IMR-90 (cell line): Measurements from ENCODE around the gene LINC00305. TPM values are rescaled to one million over a fixed set of nuclear protein-coding genes. Genes with fewer than 3 reads are reported as not detected.

Source experiments
- ATAC-seq: fragments of 200-7000 bp; cut with Tn5 transposase; 2 replicates; pipeline ENCODE4 v1.9.1; 2020; ENCODE audit warnings: low read depth, mild to moderate bottlenecking, moderate library complexity
- BruUV-seq: library from RNA; stranded (reverse); fragments of 400-500 nt; replicated peaks from 2 replicates; lab custom pipeline; 2021; lab: Mats Ljungman, UMichigan
- CTCF ChIA-PET: fragments of 300-600 bp; formaldehyde crosslinking; extraction: SDS; loops from one replicate; lab custom pipeline; 2021; ENCODE audit warnings: antibody characterized with exemption; lab: Yijun Ruan, JAX
- POLR2A ChIA-PET: fragments of 300-600 bp; sonication (Branson Sonifier 250); formaldehyde crosslinking; loops from one replicate; lab custom pipeline; 2022; ENCODE audit warnings: antibody characterized with exemption; ENCODE audit not compliant: unreplicated experiment; lab: Charles Lee
- DNase-seq: peaks from one replicate; pipeline ENCODE4 v3.0.0; 2013
- H2AFZ ChIP-seq: replicated peaks from 2 replicates; pipeline ENCODE3; 2013; ENCODE audit warnings: low read length, mild to moderate bottlenecking; ENCODE audit not compliant: poor library complexity
- H2AK5ac ChIP-seq: 2 replicates; pipeline ENCODE4 v1.6.1; 2013; ENCODE audit warnings: low read depth, low read length, inconsistent platforms
- H2AK9ac ChIP-seq: replicated peaks from 2 replicates; pipeline ENCODE3; 2013; ENCODE audit warnings: mild to moderate bottlenecking, low read depth, low read length, moderate library complexity; ENCODE audit not compliant: poor library complexity
- H2BK120ac ChIP-seq: 2 replicates; pipeline ENCODE4 v1.6.1; 2013; ENCODE audit warnings: low read depth, low read length, inconsistent platforms
- H2BK15ac ChIP-seq: 3 replicates; pipeline ENCODE4 v1.6.1; 2013; ENCODE audit warnings: low read depth, low read length, inconsistent platforms
- H2BK20ac ChIP-seq: 2 replicates; pipeline ENCODE4 v1.6.1; 2013; ENCODE audit warnings: low read depth, mild to moderate bottlenecking, inconsistent platforms, low read length, moderate library complexity
- H2BK5ac ChIP-seq: 2 replicates; pipeline ENCODE4 v1.6.1; 2013; ENCODE audit warnings: mild to moderate bottlenecking, low read depth, low read length, inconsistent platforms; ENCODE audit not compliant: poor library complexity, severe bottlenecking
- H3K14ac ChIP-seq: replicated peaks from 2 replicates; pipeline ENCODE4 v1.6.1; 2013; ENCODE audit warnings: low read depth, low read length, inconsistent platforms
- H3K18ac ChIP-seq: 2 replicates; pipeline ENCODE4 v1.6.1; 2013; ENCODE audit warnings: low read depth, low read length, control low read depth
- H3K23ac ChIP-seq: 2 replicates; pipeline ENCODE4 v1.6.1; 2013; ENCODE audit warnings: low read depth, low read length, inconsistent platforms
- H3K27ac ChIP-seq: 2 replicates; pipeline ENCODE4 v1.5.1; 2013; ENCODE audit warnings: mild to moderate bottlenecking, control low read depth, low read length; ENCODE audit not compliant: insufficient read depth
- H3K27me3 ChIP-seq: 2 replicates; pipeline ENCODE4 v1.6.1; 2013; ENCODE audit warnings: low read length; ENCODE audit not compliant: control insufficient read depth, insufficient read depth
- H3K36me3 ChIP-seq: 2 replicates; pipeline ENCODE4 v1.6.1; 2013; ENCODE audit warnings: low read length, mixed read lengths; ENCODE audit not compliant: control insufficient read depth, insufficient read depth
- H3K4ac ChIP-seq: 2 replicates; pipeline ENCODE4 v1.6.1; 2013; ENCODE audit warnings: low read depth, low read length, inconsistent platforms
- H3K4me1 ChIP-seq: 2 replicates; pipeline ENCODE4 v1.6.1; 2013; ENCODE audit warnings: low read length, mixed read lengths; ENCODE audit not compliant: control insufficient read depth, insufficient read depth
- H3K4me2 ChIP-seq: 2 replicates; pipeline ENCODE4 v1.6.1; 2013; ENCODE audit warnings: low read depth, mild to moderate bottlenecking, control low read depth, low read length, moderate library complexity
- H3K4me3 ChIP-seq: 2 replicates; pipeline ENCODE4 v1.5.1; 2013; ENCODE audit warnings: low read depth, mild to moderate bottlenecking, control low read depth, low read length, moderate library complexity; ENCODE audit not compliant: insufficient read depth
- H3K56ac ChIP-seq: 2 replicates; pipeline ENCODE4 v1.6.1; 2013; ENCODE audit warnings: low read length, inconsistent platforms; ENCODE audit not compliant: insufficient read depth; ENCODE audit errors: extremely low read depth
- H3K79me1 ChIP-seq, 2 experiments: 2 replicates each; pipeline ENCODE4 v1.6.1; 2013; ENCODE audit warnings: low read length in 2 of 2, inconsistent platforms in 1 of 2, low read depth in 1 of 2
- H3K9ac ChIP-seq: 2 replicates; pipeline ENCODE4 v1.6.1; 2013; ENCODE audit warnings: low read depth, low read length, control low read depth
- H3K9me1 ChIP-seq: 2 replicates; pipeline ENCODE4 v1.6.1; 2013; ENCODE audit warnings: low read length, inconsistent platforms; ENCODE audit not compliant: insufficient read depth
- H3K9me3 ChIP-seq: 2 replicates; pipeline ENCODE4 v1.6.1; 2013; ENCODE audit warnings: low read length; ENCODE audit not compliant: control insufficient read depth, insufficient read depth
- H4K20me1 ChIP-seq: 2 replicates; pipeline ENCODE4 v1.6.1; 2013; ENCODE audit warnings: low read length, inconsistent platforms; ENCODE audit not compliant: insufficient read depth
- H4K5ac ChIP-seq: 2 replicates; pipeline ENCODE4 v1.6.1; 2013; ENCODE audit warnings: mild to moderate bottlenecking, low read depth, low read length, control low read depth
- H4K8ac ChIP-seq, 2 experiments: 2 replicates each; pipeline ENCODE4 v1.6.1; 2013; ENCODE audit warnings: low read depth in 2 of 2, low read length in 2 of 2, control low read depth in 1 of 2, inconsistent platforms in 1 of 2
- H4K91ac ChIP-seq: 2 replicates; pipeline ENCODE4 v1.6.1; 2013; ENCODE audit warnings: low read depth, low read length, inconsistent platforms; ENCODE audit not compliant: insufficient read depth
- MXI1 ChIP-seq: IDR thresholded peaks from 2 replicates; pipeline ENCODE4 v1.6.1; 2012; ENCODE audit warnings: low read depth, mild to moderate bottlenecking, low read length, moderate library complexity, borderline replicate concordance
- RAD21 ChIP-seq: IDR thresholded peaks from 2 replicates; pipeline ENCODE4 v1.6.1; 2012; ENCODE audit warnings: low read length, improper control_type of control experiment
- RCOR1 ChIP-seq: IDR thresholded peaks from 2 replicates; pipeline ENCODE4 v1.6.1; 2012; ENCODE audit warnings: mild to moderate bottlenecking, low read length, improper control_type of control experiment; ENCODE audit not compliant: insufficient replicate concordance
- RFX5 ChIP-seq: IDR thresholded peaks from 2 replicates; pipeline ENCODE4 v1.8.0; 2012; ENCODE audit warnings: low read depth, mild to moderate bottlenecking, low read length, moderate library complexity
- SMC3 ChIP-seq: fragments of 150-350 bp; IDR thresholded peaks from 2 replicates; pipeline ENCODE4 v1.6.1; 2016; ENCODE audit warnings: low read depth, mild to moderate bottlenecking, antibody characterized with exemption, low read length, moderate library complexity
- whole genome bisulfite sequencing, 2 experiments: methylation state at CpG; one replicate each; pipeline versions ENCODE4 v1.1.5 to v1.1.7; 2013; ENCODE audit warnings: missing lambda C conversion rate in 2 of 2; ENCODE audit not compliant: insufficient read length in 1 of 2; ENCODE audit errors: extremely low coverage in 2 of 2; 5-methylcytosine and 5-hydroxymethylcytosine counted together
- dilution Hi-C: fragments of 300-500 bp; cut with HindIII; formaldehyde crosslinking; loops from one replicate; pipeline ENCODE4 v1.14.3; 2018; ENCODE audit warnings: low sequenced_read_pairs; ENCODE audit not compliant: unreplicated experiment
- in situ Hi-C: fragments of 300-500 bp; cut with MboI; formaldehyde crosslinking; loops from 3 replicates; pipeline ENCODE4 v1.14.3; 2019; ENCODE audit warnings: low sequenced_read_pairs, inconsistent platforms, mixed read lengths
- intact Hi-C: fragments of 100-400 bp; cut with micrococcal nuclease; formaldehyde crosslinking; loops from 2 replicates; pipeline ENCODE4 v1.10.0; 2022
- polyA plus RNA-seq, 3 experiments: library from polyadenylated mRNA; depleted of rRNA; stranded (reverse); fragments of >200 nt; gene quantifications; 2 replicates each; pipeline ENCODE4 v1.2.3, GENCODE V29; 2012; ENCODE audit warnings: low replicate concordance in 1 of 3
- total RNA-seq: library from RNA; depleted of rRNA; stranded (reverse); fragments of >200 nt; gene quantifications from 2 replicates; pipeline ENCODE4 v1.2.3, GENCODE V29; 2012
- TF ChIP-seq, protein P1 (sequence below): conservative IDR thresholded peaks from 2 replicates; pipeline ENCODE4 v1.5.1; 2012; ENCODE audit warnings: mild to moderate bottlenecking, low read depth, low read length, improper control_type of control experiment

Gene LINC00305
- total and polyA plus RNA-seq, 2 of the 4 experiments (the other 2 are of a cell fraction), result not detected

DNA sequence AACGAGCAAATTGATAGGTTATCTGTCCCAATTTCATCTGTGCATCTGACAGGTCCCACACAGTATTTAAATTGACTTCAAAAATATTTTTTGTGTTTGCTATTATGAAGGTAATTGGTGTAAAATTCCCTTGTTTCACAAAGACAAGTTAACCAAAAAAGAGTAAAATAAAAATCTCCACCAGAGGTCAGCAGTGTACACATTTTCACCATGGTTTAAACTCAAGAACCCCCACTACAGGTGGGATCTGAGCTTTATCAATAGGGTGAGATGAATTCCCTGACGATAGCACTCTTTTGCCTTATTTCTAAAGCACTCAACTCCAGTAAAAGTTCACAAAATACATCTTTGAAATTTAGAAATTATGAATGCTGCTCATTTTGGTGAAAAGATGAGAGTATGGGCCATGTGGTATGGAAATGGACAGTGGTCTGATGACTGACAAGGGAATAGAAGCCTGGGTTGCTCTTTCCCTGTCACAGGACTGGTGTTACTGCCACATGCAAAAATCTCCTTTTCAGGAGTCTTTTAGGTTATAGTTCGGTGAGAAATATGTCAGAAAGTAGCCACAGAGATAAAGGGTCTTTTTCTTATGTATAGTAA, 111.0 kb downstream of the LINC00305 start:
- no CpG with 5 or more reads among the region's 3 CpGs for WGBS, 2 experiments
- Histone ChIP-seq H3K4me3 (no peak overlapping the region), H3K27me3 (no peaks in the 10 kb centered on the region), H3K4ac (no peak overlapping the region), H2AK9ac (no peak overlapping the region), H3K18ac (no peak overlapping the region), H2BK15ac (no peak overlapping the region), H2AFZ (no peak overlapping the region), H3K27ac (no peak overlapping the region), H3K23ac (no peak overlapping the region), H3K4me1 (no peaks in the 10 kb centered on the region), H4K91ac (no peak overlapping the region), H4K20me1 (no peaks in the 10 kb centered on the region), H3K4me2 (no peak overlapping the region), H2AK5ac (no peak overlapping the region), H3K36me3 (no peaks in the 10 kb centered on the region), H2BK120ac (no peak overlapping the region), H2BK5ac (no peak overlapping the region), H3K14ac (no peak overlapping the region), H3K79me1 (no peaks in the 10 kb centered on the region), H3K9me1 (no peaks in the 10 kb centered on the region), H3K56ac (no peak overlapping the region), H2BK20ac (no peak overlapping the region), H4K5ac (no peak overlapping the region), H4K8ac (no peak overlapping the region), H3K9ac (no peak overlapping the region), H3K9me3 (no peaks in the 10 kb centered on the region)
- POLR2A ChIA-PET, result no interaction called here
- dilution Hi-C loops, result no loop called here
- no TSS peak for BruUV-seq
- DNase-seq (peak; percentile 11), ATAC-seq (peak; percentile 37; the same call in 1 of the 2 replicates)
- TF ChIP-seq RFX5 (no peak), SMC3 (peak; percentile 10; the same call in 1 of the 2 replicates), MXI1 (no peak), RCOR1 (no peak), RAD21 (0 out of 2 replicates have a peak, but pooled peaks have one; percentile 5)
- TF ChIP-seq, protein P1, sequence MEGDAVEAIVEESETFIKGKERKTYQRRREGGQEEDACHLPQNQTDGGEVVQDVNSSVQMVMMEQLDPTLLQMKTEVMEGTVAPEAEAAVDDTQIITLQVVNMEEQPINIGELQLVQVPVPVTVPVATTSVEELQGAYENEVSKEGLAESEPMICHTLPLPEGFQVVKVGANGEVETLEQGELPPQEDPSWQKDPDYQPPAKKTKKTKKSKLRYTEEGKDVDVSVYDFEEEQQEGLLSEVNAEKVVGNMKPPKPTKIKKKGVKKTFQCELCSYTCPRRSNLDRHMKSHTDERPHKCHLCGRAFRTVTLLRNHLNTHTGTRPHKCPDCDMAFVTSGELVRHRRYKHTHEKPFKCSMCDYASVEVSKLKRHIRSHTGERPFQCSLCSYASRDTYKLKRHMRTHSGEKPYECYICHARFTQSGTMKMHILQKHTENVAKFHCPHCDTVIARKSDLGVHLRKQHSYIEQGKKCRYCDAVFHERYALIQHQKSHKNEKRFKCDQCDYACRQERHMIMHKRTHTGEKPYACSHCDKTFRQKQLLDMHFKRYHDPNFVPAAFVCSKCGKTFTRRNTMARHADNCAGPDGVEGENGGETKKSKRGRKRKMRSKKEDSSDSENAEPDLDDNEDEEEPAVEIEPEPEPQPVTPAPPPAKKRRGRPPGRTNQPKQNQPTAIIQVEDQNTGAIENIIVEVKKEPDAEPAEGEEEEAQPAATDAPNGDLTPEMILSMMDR, result peak; percentile 48
- CTCF ChIA-PET, result interaction anchor here (0.5 to 1.8 kb wide), 5 partner anchors 13 to 706 kb away, joined by 3 to 7 read pairs (median 3); no protein-coding TSS in a partner anchor
- intact Hi-C loops, result no loop called here
- in situ Hi-C loops, result no loop called here
